Measurements from ENCODE around the gene PPM1D.

GRCh38 chr17:60646701-60647100 lies 46.7 kb downstream of the PPM1D start:
- TF ChIP-seq POLR2A (IDR thresholded peaks at IDR 0.05), result no peak
- no peak for TF ChIP-seq CTCF (IDR thresholded peaks at IDR 0.05)
- TF ChIP-seq POLR2AphosphoS5 (IDR thresholded peaks at IDR 0.05), result no peak
- TF ChIP-seq EP300 (IDR thresholded peaks at IDR 0.05), result no peak
